Mucosa of descending colon (tissue), 3 donors: ENCODE data around the gene TRIM62. TPM values are rescaled to one million over a fixed set of nuclear protein-coding genes. Genes with fewer than 3 reads are reported as not detected.

Experiments
- ATAC-seq: fragments of 200-7000 bp; cut with Tn5 transposase; one replicate; pipeline ENCODE4 v1.9.1; 2020; ENCODE audit warnings: mild to moderate bottlenecking, moderate library complexity
- DNase-seq, 3 donors: peaks; one replicate each; pipeline ENCODE4 v3.0.0-alpha.2; 2020
- H3K36me3 ChIP-seq: fragments of 200-600 bp; one replicate; pipeline ENCODE4 v1.8.0; 2021; ENCODE audit warnings: low read depth, mild to moderate bottlenecking
- H3K4me1 ChIP-seq: fragments of 200-600 bp; one replicate; pipeline ENCODE4 v1.8.0; 2021; ENCODE audit warnings: low read depth, mild to moderate bottlenecking
- H3K4me3 ChIP-seq: fragments of 200-600 bp; one replicate; pipeline ENCODE4 v1.8.0; 2021; ENCODE audit warnings: mild to moderate bottlenecking
- H3K9me3 ChIP-seq: fragments of 200-600 bp; one replicate; pipeline ENCODE4 v1.8.0; 2021; ENCODE audit warnings: mild to moderate bottlenecking
- intact Hi-C, 2 donors: fragments of 100-400 bp; cut with DNase I in 1 of 2; cut with micrococcal nuclease in 1 of 2; formaldehyde crosslinking; loops; one replicate each; pipeline versions ENCODE4 v1.11.0 to v1.11.1; 2022; cut with DNase I, micrococcal nuclease
- total RNA-seq, 3 donors: library from RNA; stranded (reverse); fragmentation: NEBNext Ultra II Directional in 2 of 3; extraction: Animal tissue kit (Norgen Biotek cat#: 25700) in 2 of 3; gene quantifications; one replicate each; pipeline versions ENCODE4 v1.2.1 to v1.2.4, GENCODE V29; 2021 to 2023
- TF ChIP-seq, protein P1 (sequence below): fragments of 200-600 bp; IDR thresholded peaks from one replicate; pipeline ENCODE4 v1.8.0; 2022; ENCODE audit warnings: antibody characterized with exemption, mild to moderate bottlenecking
- donor health status: DM: no; HTN: no; CAD: no; lungs with moderate emphysema.
- donor health status: DM: no; HTN: no; CAD: no.
- donor health status: DM: no; HTN: yes; CAD: no.

TRIM62 gene
- total RNA-seq, 3 donors from 2014 or later: 5.0 to 9.3 (median 5.2) TPM

- H3K9me3 ChIP-seq: no peaks in the 10 kb centered on the region
- DNase-seq: no peak
- H3K4me1 ChIP-seq: peaks cover 5% of the 10 kb centered on the region
- TF ChIP-seq, protein P1, sequence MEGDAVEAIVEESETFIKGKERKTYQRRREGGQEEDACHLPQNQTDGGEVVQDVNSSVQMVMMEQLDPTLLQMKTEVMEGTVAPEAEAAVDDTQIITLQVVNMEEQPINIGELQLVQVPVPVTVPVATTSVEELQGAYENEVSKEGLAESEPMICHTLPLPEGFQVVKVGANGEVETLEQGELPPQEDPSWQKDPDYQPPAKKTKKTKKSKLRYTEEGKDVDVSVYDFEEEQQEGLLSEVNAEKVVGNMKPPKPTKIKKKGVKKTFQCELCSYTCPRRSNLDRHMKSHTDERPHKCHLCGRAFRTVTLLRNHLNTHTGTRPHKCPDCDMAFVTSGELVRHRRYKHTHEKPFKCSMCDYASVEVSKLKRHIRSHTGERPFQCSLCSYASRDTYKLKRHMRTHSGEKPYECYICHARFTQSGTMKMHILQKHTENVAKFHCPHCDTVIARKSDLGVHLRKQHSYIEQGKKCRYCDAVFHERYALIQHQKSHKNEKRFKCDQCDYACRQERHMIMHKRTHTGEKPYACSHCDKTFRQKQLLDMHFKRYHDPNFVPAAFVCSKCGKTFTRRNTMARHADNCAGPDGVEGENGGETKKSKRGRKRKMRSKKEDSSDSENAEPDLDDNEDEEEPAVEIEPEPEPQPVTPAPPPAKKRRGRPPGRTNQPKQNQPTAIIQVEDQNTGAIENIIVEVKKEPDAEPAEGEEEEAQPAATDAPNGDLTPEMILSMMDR: no peak
- no peaks in the 10 kb centered on the region for H3K36me3 ChIP-seq
- ATAC-seq: no peak
- no peak overlapping the region for H3K4me3 ChIP-seq
- intact Hi-C loops: no loop called here
These were observed 59.2 kb downstream of the TRIM62 start for GRCh38 chr1:33122483-33123178.

DNA sequence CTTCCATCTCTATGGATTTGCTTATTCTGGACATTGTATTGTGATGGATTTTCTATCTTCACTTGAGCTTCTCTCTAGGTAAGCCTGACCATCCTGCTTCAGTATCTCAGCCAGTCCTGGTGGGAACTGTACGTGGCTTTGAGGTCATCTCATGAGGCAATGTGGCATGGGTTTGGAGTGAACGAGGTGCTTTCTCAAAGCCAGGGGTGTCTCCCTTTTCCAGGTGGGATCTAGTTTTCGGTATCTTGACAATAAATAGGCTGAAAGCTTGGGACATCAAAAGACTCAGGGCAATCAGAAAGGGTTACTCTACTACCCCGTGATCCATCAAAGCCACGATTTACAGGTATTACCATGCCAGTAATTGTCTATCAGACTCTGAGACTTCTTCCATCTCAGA, 60.1 kb downstream of the TRIM62 start:
- no peaks in the 10 kb centered on the region for H3K36me3 ChIP-seq
- H3K4me3 ChIP-seq: no peak overlapping the region
- no peak for DNase-seq
- intact Hi-C loops: no loop called here
- no peak for ATAC-seq
- TF ChIP-seq, protein P1: no peak
- no peaks in the 10 kb centered on the region for H3K9me3 ChIP-seq
- peaks cover 5% of the 10 kb centered on the region for H3K4me1 ChIP-seq

GRCh38 chr1:33120436-33121231, 61.2 kb downstream of the TRIM62 start:
- no peak overlapping the region for H3K4me3 ChIP-seq
- no peaks in the 10 kb centered on the region for H3K9me3 ChIP-seq
- intact Hi-C loops: no loop called here
- DNase-seq (no peak), ATAC-seq (no peak)
- H3K4me1 ChIP-seq: no peaks in the 10 kb centered on the region
- H3K36me3 ChIP-seq: no peaks in the 10 kb centered on the region
- TF ChIP-seq, protein P1: no peak

GRCh38 chr1:33119532-33120217, 62.2 kb downstream of the TRIM62 start:
- no peak for ATAC-seq
- intact Hi-C loops: no loop called here

GRCh38 chr1:33119050-33119449, 62.8 kb downstream of the TRIM62 start:
- Histone ChIP-seq H3K9me3 (no peaks in the 10 kb centered on the region), H3K4me3 (no peak overlapping the region), H3K36me3 (no peaks in the 10 kb centered on the region), H3K4me1 (no peaks in the 10 kb centered on the region)
- intact Hi-C loops: no loop called here
- DNase-seq: no peak
- TF ChIP-seq, protein P1: no peak
- no peak for ATAC-seq

More at GRCh38 chr1:33119532-33120217, 62.2 kb downstream of the TRIM62 start:
- no peak for DNase-seq
- TF ChIP-seq, protein P1: no peak
- Histone ChIP-seq H3K9me3 (no peaks in the 10 kb centered on the region), H3K4me3 (no peak overlapping the region), H3K36me3 (no peaks in the 10 kb centered on the region), H3K4me1 (no peaks in the 10 kb centered on the region)
